Type B pancreatic cell (in vitro differentiated cells): ENCODE measurements around the gene SLC15A1. TPM values are rescaled to one million over a fixed set of nuclear protein-coding genes. Genes with fewer than 3 reads are reported as not detected.

Experiments used
- DNase-seq: peaks from one replicate; pipeline ENCODE4 v3.0.0; 2021; ENCODE audit warnings: mixed read lengths; ENCODE audit not compliant: unreplicated experiment; ENCODE audit errors: extremely low spot score
- H3K27ac Mint-ChIP-seq: 2 replicates; pipeline ENCODE4 v1.8.0; 2021; ENCODE audit warnings: mild to moderate bottlenecking, mixed read lengths
- H3K27me3 Mint-ChIP-seq: 2 replicates; pipeline ENCODE4 v1.8.0; 2021; ENCODE audit warnings: mixed read lengths
- H3K36me3 Mint-ChIP-seq: 2 replicates; pipeline ENCODE4 v1.8.0; 2021; ENCODE audit warnings: mixed read lengths
- H3K4me1 Mint-ChIP-seq: one replicate; pipeline ENCODE4 v1.8.0; 2021; ENCODE audit warnings: mixed read lengths; ENCODE audit not compliant: unreplicated experiment
- H3K4me3 Mint-ChIP-seq: 2 replicates; pipeline ENCODE4 v1.8.0; 2021; ENCODE audit warnings: mild to moderate bottlenecking, mixed read lengths
- H3K9me3 Mint-ChIP-seq: 2 replicates; pipeline ENCODE4 v1.8.0; 2021; ENCODE audit warnings: mixed read lengths
- total RNA-seq: library from RNA; stranded (reverse); gene quantifications from 2 replicates; pipeline ENCODE4 v1.2.1, GENCODE V29; 2021; ENCODE audit warnings: low replicate concordance
- TF ChIP-seq, protein P1 (sequence below): fragments of 200-600 bp; sonication (generic); conservative IDR thresholded peaks from 2 replicates; pipeline ENCODE4 v1.5.0; 2021; ENCODE audit warnings: antibody characterized with exemption, mild to moderate bottlenecking

Gene SLC15A1
- total RNA-seq, 1 donor from 2014 or later: 3.2 TPM

DNA sequence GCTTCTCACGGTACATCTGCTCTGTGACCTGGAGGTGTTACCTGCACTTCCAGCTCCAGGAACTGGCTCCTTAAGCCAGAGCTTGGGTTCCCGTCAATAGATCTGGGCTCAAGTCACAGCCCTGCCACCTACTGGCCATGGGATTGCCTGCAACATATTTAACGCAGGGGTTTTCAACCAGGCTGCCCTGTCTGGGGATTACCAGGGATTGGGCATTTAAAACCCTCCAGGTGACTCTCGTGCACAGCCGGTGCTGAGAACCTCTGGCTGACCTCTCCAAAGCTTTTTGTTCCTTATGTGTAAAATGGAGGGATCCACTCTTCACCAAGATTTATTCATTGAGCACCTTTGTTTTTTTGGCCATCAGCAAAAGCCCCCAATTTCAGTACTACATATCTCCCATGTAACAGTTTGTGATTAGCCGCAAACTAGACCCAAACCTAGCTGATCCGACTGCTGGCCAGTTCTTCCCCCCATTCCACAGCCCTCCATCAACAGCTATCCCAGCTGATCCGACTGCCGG is 98.9 kb downstream of the SLC15A1 start:
- Mint-ChIP-seq H3K4me3 (peak overlapping the region; percentile 71), H3K27ac (peak overlapping the region; percentile 60), H3K9me3 (peaks cover 10% of the 10 kb centered on the region), H3K4me1 (peaks cover 10% of the 10 kb centered on the region), H3K27me3 (peaks cover 3% of the 10 kb centered on the region), H3K36me3 (peaks cover 5% of the 10 kb centered on the region)
- TF ChIP-seq, protein P1, sequence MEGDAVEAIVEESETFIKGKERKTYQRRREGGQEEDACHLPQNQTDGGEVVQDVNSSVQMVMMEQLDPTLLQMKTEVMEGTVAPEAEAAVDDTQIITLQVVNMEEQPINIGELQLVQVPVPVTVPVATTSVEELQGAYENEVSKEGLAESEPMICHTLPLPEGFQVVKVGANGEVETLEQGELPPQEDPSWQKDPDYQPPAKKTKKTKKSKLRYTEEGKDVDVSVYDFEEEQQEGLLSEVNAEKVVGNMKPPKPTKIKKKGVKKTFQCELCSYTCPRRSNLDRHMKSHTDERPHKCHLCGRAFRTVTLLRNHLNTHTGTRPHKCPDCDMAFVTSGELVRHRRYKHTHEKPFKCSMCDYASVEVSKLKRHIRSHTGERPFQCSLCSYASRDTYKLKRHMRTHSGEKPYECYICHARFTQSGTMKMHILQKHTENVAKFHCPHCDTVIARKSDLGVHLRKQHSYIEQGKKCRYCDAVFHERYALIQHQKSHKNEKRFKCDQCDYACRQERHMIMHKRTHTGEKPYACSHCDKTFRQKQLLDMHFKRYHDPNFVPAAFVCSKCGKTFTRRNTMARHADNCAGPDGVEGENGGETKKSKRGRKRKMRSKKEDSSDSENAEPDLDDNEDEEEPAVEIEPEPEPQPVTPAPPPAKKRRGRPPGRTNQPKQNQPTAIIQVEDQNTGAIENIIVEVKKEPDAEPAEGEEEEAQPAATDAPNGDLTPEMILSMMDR: peak; percentile 91
- peak; percentile 79 for DNase-seq

- peaks cover 2% of the 10 kb centered on the region for H3K36me3 Mint-ChIP-seq
- H3K9me3 Mint-ChIP-seq: peaks cover 7% of the 10 kb centered on the region
- no peak for DNase-seq
- peak overlapping the region; percentile 60 for H3K27ac Mint-ChIP-seq
- peaks cover 3% of the 10 kb centered on the region for H3K27me3 Mint-ChIP-seq
- TF ChIP-seq, protein P1: no peak
- H3K4me3 Mint-ChIP-seq: peak overlapping the region; percentile 71
- H3K4me1 Mint-ChIP-seq: peaks cover 10% of the 10 kb centered on the region
Measured at GRCh38 chr13:98652721-98653462, 99.6 kb downstream of the SLC15A1 start.

GRCh38 chr13:98652276-98652675 is 100.2 kb downstream of the SLC15A1 start:
- no peak for DNase-seq
- peaks cover 3% of the 10 kb centered on the region for H3K27me3 Mint-ChIP-seq
- peaks cover 10% of the 10 kb centered on the region for H3K4me1 Mint-ChIP-seq
- no peak overlapping the region for H3K4me3 Mint-ChIP-seq
- TF ChIP-seq, protein P1: no peak
- peak overlapping the region; percentile 55 for H3K27ac Mint-ChIP-seq
- H3K9me3 Mint-ChIP-seq: peaks cover 5% of the 10 kb centered on the region
- no peaks in the 10 kb centered on the region for H3K36me3 Mint-ChIP-seq

DNA sequence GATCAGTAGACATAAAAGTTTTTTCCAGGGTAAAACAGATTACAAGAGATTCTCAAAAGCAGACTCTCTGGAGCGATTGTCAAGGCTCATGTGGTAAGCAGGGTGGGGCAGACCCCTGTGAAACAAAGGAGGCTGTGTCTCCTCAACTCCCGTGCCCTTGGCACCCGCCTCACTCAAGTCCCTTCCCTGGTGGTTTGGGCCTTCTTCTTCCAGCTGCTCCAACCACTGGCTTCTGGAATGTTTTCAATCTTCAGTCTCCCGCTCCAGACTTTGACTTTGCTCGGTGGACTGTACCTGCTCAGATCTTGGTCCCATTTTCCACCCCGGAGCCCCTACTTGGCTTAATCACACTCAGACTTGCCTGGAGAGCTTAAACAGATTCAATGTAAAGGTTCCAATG is 100.7 kb downstream of the SLC15A1 start:
- Mint-ChIP-seq H3K27me3 (peaks cover 3% of the 10 kb centered on the region), H3K9me3 (peaks cover 5% of the 10 kb centered on the region), H3K4me3 (no peak overlapping the region), H3K27ac (peak overlapping the region; percentile 55), H3K36me3 (no peaks in the 10 kb centered on the region), H3K4me1 (peaks cover 10% of the 10 kb centered on the region)
- TF ChIP-seq, protein P1: no peak
- DNase-seq: no peak

DNA sequence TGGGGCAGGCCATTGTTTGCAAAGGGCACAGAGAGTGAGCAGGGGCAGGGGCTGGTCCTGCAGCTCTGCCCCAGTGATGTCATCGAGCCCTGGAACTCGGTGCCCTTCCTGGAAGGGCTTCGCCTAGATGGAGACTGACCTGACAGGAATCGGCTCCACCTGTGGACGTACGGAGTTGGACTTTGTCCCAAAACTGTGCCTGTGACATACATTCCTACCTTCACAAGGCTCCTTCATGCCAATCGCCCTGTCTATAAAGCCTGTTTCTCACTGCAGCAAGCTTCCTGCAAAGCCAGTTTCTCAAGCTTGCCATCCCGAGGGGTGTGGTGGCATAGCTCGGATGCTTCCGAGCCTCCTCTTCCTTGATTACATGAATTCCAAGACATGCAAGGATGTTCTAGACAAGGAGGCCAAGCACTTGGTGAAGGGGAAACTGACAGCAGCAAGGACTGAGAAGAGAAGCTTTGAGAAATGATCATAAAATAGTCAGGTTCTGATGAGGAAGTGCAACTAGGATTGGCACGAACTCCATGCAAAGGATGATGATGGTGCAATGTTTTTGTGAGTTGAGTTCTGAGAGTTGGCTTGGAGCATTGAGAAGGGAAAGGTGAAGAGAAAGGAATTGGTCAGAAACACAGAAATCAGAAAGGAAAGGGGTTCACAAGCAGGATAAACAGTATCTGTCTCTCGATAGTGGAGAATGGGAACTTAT is 101.9 kb downstream of the SLC15A1 start:
- peak overlapping the region; percentile 94 for H3K27ac Mint-ChIP-seq
- peaks cover 5% of the 10 kb centered on the region for H3K9me3 Mint-ChIP-seq
- DNase-seq: no peak
- no peaks in the 10 kb centered on the region for H3K36me3 Mint-ChIP-seq
- peak overlapping the region; percentile 70 for H3K4me3 Mint-ChIP-seq
- peaks cover 3% of the 10 kb centered on the region for H3K27me3 Mint-ChIP-seq
- TF ChIP-seq, protein P1: no peak
- peaks cover 10% of the 10 kb centered on the region for H3K4me1 Mint-ChIP-seq
